Mucosa of rectum (tissue), 2 donors: Measurements from ENCODE around the gene FBXL16.

ENCODE experiments used
- H3K27ac ChIP-seq, 2 donors: one replicate each; pipeline ENCODE4 v1.7.0; 2013; ENCODE audit warnings: inconsistent platforms in 2 of 2, low read depth in 2 of 2, low read length in 2 of 2
- H3K27me3 ChIP-seq, 2 donors: one replicate each; pipeline ENCODE4 v1.7.0; 2013; ENCODE audit warnings: low read length in 2 of 2; ENCODE audit not compliant: control insufficient read depth in 2 of 2, insufficient read depth in 2 of 2
- H3K36me3 ChIP-seq, 2 donors: one replicate each; pipeline ENCODE4 v1.7.0; 2013; ENCODE audit warnings: low read length in 2 of 2; ENCODE audit not compliant: control insufficient read depth in 2 of 2, insufficient read depth in 2 of 2
- H3K4me1 ChIP-seq, 2 donors: one replicate each; pipeline ENCODE4 v1.7.0; 2013; ENCODE audit warnings: low read length in 2 of 2, mild to moderate bottlenecking in 1 of 2; ENCODE audit not compliant: control insufficient read depth in 2 of 2, insufficient read depth in 2 of 2
- H3K4me3 ChIP-seq, 2 donors: one replicate each; pipeline ENCODE4 v1.7.0; 2013; ENCODE audit warnings: low read length in 2 of 2
- H3K9ac ChIP-seq, 2 donors: one replicate each; pipeline ENCODE4 v1.7.0; 2013; ENCODE audit warnings: low read length in 2 of 2, low read depth in 1 of 2, mild to moderate bottlenecking in 1 of 2
- H3K9me3 ChIP-seq, 2 donors: one replicate each; pipeline ENCODE4 v1.7.0; 2013; ENCODE audit warnings: low read length in 2 of 2; ENCODE audit not compliant: control insufficient read depth in 2 of 2
- donor health status: healthy.
- donor health status: Normal muscosa, but diverticular disease.

FBXL16 gene

GRCh38 chr16:660459-661183 lies 45.0 kb downstream of the FBXL16 start:
- peak overlapping the region; percentile 52 to 68 for H3K27ac ChIP-seq
- peak overlapping the region; percentile 41 to 50 for H3K4me3 ChIP-seq
- no peaks in the 10 kb centered on the region for H3K9me3 ChIP-seq
- H3K36me3 ChIP-seq = peaks cover 1 to 2% of the 10 kb centered on the region in 2 donors
- H3K9ac ChIP-seq = peak overlapping the region in 1 of 2 donors; percentile 19
- H3K27me3 ChIP-seq = no peaks in the 10 kb centered on the region
- peaks cover 9% of the 10 kb centered on the region in 2 donors for H3K4me1 ChIP-seq

DNA sequence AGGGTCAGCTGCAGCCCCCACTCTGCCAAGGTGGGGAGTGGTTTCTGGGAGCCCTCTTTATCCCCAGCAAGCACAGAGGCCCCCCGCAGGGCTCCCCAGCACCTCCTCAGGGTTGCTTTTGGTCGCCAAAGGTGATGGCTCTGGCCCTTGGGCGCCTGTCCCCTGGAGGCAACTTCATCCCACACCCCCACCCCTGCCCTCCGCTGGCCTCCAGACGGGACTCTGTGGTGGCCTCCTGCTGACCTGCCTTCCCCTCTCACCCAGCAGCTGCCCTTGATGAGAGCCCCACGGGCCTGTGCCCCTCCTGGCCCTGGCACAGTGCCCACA lies 45.5 kb downstream of the FBXL16 start:
- H3K36me3 ChIP-seq = peaks cover 1 to 2% of the 10 kb centered on the region in 2 donors
- H3K27me3 ChIP-seq = no peaks in the 10 kb centered on the region
- peak overlapping the region in 1 of 2 donors; percentile 50 for H3K4me3 ChIP-seq
- H3K9ac ChIP-seq = peak overlapping the region in 1 of 2 donors; percentile 19
- H3K4me1 ChIP-seq = peaks cover 9% of the 10 kb centered on the region in 2 donors
- H3K9me3 ChIP-seq = no peaks in the 10 kb centered on the region
- H3K27ac ChIP-seq = peak overlapping the region; percentile 52 to 68

GRCh38 chr16:659618-660017 lies 46.0 kb downstream of the FBXL16 start:
- H3K36me3 ChIP-seq = peaks cover 1 to 2% of the 10 kb centered on the region in 2 donors

DNA sequence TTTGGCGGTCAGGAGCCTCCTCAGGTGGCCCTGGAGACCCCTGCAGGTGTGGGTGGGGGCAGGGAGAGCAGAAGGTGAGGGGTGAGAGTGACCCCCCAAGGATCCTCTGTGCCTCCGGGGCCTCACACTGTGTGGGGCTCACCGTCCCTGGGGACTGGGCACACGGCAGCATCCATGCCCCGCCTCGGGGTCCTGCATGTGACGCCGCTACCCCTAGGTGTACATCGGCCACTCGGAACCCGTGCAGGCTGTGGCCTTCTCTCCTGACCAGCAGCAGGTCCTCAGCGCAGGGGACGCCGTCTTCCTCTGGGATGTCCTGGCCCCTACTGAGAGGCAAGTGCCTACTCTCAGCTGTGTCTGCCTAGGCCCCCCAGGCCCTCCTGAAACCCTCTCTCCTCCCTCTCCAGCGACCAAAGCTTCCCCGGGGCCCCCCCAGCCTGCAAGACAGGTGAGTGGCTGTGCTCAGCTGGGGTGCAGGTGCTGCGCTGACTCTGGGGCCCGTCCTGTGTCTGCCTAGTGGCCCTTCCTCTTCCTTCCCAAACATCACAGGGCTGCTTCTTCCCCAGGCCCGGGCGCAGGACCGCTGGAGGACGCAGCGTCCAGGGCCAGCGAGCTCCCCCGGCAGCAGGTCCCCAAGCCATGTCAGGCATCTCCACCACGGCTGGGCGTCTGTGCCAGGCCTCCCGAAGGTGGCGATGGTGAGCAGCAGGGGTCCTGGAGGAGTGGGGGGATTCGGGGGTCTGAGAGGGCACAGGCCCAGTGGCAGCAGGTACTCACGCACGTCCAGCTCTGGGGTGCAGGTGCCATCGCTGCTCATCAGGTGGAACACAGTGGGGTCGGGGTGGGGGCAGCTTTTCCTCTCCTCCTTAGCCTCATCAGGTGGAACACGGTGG lies 46.7 kb downstream of the FBXL16 start:
- Histone ChIP-seq H3K27me3 (no peaks in the 10 kb centered on the region), H3K9ac (no peak overlapping the region), H3K36me3 (peaks cover 1 to 2% of the 10 kb centered on the region in 2 donors), H3K4me3 (no peak overlapping the region), H3K4me1 (peaks cover 9% of the 10 kb centered on the region in 2 donors), H3K27ac (no peak overlapping the region), H3K9me3 (no peaks in the 10 kb centered on the region)

More at GRCh38 chr16:659618-660017, 46.0 kb downstream of the FBXL16 start:
- Histone ChIP-seq H3K27me3 (no peaks in the 10 kb centered on the region), H3K4me3 (no peak overlapping the region), H3K4me1 (peaks cover 9% of the 10 kb centered on the region in 2 donors), H3K9ac (no peak overlapping the region), H3K27ac (no peak overlapping the region), H3K9me3 (no peaks in the 10 kb centered on the region)

- no peak overlapping the region for H3K9ac ChIP-seq
- H3K9me3 ChIP-seq = no peaks in the 10 kb centered on the region
- no peaks in the 10 kb centered on the region for H3K27me3 ChIP-seq
- H3K4me3 ChIP-seq = no peak overlapping the region
- peaks cover 1 to 2% of the 10 kb centered on the region in 2 donors for H3K36me3 ChIP-seq
- peaks cover 9% of the 10 kb centered on the region in 2 donors for H3K4me1 ChIP-seq
- no peak overlapping the region for H3K27ac ChIP-seq
These were observed 48.1 kb downstream of the FBXL16 start for GRCh38 chr16:657487-657886.

DNA sequence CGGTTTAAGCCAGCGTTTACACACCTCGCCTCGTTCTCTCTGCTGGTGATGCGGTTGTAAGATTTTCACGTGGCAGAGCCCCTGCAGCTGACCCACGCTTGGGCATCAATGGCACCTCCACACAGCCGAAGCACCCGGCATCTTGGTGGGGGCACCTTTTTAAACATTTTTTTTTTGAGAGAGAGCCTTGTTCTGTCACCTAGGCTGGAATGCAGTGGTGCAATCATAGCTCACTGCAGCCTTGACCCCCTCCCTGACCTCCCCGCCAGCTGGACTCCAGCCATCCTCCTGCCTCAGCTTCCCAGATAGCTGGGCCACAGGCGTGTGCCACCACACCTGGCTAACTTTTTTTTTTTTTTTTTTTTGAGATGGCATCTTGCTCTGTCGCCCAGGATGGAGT lies 51.6 kb downstream of the FBXL16 start:
- Histone ChIP-seq H3K9ac (no peak overlapping the region), H3K36me3 (peaks cover 1 to 2% of the 10 kb centered on the region in 2 donors), H3K4me3 (no peak overlapping the region), H3K27ac (no peak overlapping the region), H3K27me3 (no peaks in the 10 kb centered on the region), H3K9me3 (no peaks in the 10 kb centered on the region), H3K4me1 (peaks cover 4 to 8% of the 10 kb centered on the region in 2 donors)

DNA sequence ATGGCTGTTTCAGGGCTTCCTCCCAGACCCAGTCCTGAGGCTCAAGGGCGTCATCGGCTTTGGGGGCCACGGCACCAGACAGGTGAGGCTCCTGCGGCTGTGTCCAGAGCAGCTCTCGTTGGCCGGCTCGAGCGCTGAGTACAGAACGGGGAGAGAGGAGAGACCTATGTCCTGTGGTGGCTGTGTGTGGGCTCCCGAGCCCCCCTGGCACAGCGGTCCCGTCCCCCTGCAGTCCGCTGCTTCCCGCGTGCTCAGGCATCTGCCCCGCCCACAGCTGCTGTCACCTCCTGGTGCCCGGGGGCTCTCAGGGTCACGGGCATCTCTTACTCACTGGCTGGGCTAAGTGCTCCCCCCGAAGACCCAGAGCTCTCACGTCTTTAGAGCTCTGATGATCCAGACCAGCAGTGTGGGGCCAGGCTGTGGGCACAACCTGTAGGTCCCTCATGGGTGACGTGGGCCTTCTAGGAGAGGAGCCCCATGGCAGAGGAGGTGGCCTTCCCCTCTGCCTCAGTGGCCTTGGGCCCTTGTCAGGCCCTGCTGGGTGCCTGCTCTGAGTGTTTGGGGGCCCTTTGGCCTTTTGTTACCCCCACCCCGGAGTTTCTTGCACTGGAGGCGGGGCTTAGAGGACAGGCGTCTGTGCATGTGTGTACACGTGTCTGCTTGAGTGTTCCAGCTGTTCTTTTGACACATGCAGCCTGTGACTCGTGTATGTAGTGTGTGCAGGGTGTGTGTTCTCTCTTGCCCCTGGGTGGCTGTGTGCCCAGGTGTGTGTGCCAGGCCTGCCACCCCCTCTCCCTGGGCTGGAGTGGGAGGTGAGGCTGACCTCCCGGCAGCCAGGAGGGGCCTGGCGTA lies 52.9 kb downstream of the FBXL16 start:
- Histone ChIP-seq H3K4me3 (no peak overlapping the region), H3K27ac (no peak overlapping the region), H3K9me3 (no peaks in the 10 kb centered on the region), H3K4me1 (peaks cover 16 to 22% of the 10 kb centered on the region in 2 donors), H3K9ac (no peak overlapping the region), H3K27me3 (no peaks in the 10 kb centered on the region), H3K36me3 (no peaks in the 10 kb centered on the region)

DNA sequence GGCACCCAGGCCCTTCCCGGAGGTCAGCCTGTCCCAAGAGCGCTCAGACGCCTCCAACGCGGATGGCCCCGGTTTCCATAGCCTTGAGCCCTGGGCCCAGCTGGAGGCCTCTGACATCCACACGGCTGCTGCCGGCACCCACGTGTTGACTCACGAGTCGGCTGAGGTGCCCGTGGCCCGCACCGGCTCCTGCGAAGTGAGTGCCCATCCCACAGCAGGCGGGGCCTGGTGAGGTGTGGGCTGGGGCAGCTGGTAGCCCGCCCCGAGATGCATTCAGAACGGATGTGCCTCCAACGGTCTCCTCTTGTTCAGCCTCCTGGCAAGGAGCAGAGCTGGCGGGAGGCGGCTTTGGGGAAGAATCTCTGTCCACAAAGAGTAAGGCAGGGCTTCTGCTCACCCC lies 53.8 kb downstream of the FBXL16 start:
- Histone ChIP-seq H3K4me3 (no peak overlapping the region), H3K27ac (no peak overlapping the region), H3K9me3 (no peaks in the 10 kb centered on the region), H3K9ac (no peak overlapping the region), H3K36me3 (no peaks in the 10 kb centered on the region), H3K27me3 (no peaks in the 10 kb centered on the region), H3K4me1 (peaks cover 24 to 30% of the 10 kb centered on the region in 2 donors)

DNA sequence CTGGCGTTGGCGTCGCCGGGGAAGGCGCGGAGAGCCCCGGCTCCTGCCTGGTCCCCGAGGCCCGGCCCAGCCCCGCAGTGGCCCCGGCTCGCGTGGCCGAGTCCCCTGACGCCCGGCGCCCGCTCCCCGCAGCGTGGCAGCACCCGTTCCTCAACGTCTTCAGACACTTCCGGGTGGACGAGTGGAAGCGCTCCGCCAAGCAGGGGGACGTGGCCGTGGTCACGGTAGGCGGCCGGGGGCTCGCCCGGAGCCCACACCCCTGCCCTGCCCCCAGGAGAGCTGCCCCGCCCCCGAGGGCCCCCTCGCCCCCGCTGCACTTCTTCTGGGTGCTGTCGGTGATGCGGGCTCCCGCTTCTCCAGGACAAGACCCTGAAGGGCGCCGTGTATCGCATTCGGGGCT lies 56.0 kb downstream of the FBXL16 start:
- Histone ChIP-seq H3K4me1 (peaks cover 41 to 48% of the 10 kb centered on the region in 2 donors), H3K9ac (peak overlapping the region in 1 of 2 donors; percentile 72), H3K9me3 (no peaks in the 10 kb centered on the region), H3K36me3 (no peaks in the 10 kb centered on the region), H3K27ac (peak overlapping the region in 1 of 2 donors; percentile 94), H3K27me3 (no peaks in the 10 kb centered on the region), H3K4me3 (peak overlapping the region; percentile 64 to 72)
